SIG-M5 treated with dmso at 0.1 percent for 504 hours (cell line): ENCODE measurements around the gene GRM8.

Experiments used
- DNase-seq: peaks from one replicate; lab custom pipeline; 2025; ENCODE audit not compliant: unreplicated experiment; lab: John Stamatoyannopoulos, UW

GRM8 gene

GRCh38 chr7:127035203-127035849 lies 217.4 kb downstream of the GRM8 start:
- no peak for DNase-seq

- no peak for DNase-seq
Observed at GRCh38 chr7:127034186-127034806, 218.4 kb downstream of the GRM8 start.

GRCh38 chr7:127029823-127030222 lies 222.9 kb downstream of the GRM8 start:
- no peak for DNase-seq

GRCh38 chr7:127021857-127022256 lies 230.9 kb downstream of the GRM8 start:
- DNase-seq, result no peak

- DNase-seq, result no peak
Observed at GRCh38 chr7:127021019-127021738, 231.6 kb downstream of the GRM8 start.

GRCh38 chr7:127018889-127019288 lies 233.9 kb downstream of the GRM8 start:
- no peak for DNase-seq

GRCh38 chr7:127017196-127017595 lies 235.5 kb downstream of the GRM8 start:
- DNase-seq, result no peak

GRCh38 chr7:127000725-127001124 lies 252.0 kb downstream of the GRM8 start:
- no peak for DNase-seq

- no peak for DNase-seq
Observed at GRCh38 chr7:126996659-126997058, 256.1 kb downstream of the GRM8 start.

GRCh38 chr7:126993626-126994213 lies 259.0 kb downstream of the GRM8 start:
- DNase-seq, result peak; percentile 13

- no peak for DNase-seq
Observed at GRCh38 chr7:126988022-126988421, 264.7 kb downstream of the GRM8 start.

GRCh38 chr7:126979722-126980121 lies 273.0 kb downstream of the GRM8 start:
- peak; percentile 0 for DNase-seq

- DNase-seq, result no peak
Observed at GRCh38 chr7:126978865-126979264, 273.9 kb downstream of the GRM8 start.

- DNase-seq, result no peak
Observed at GRCh38 chr7:126973066-126973465, 279.7 kb downstream of the GRM8 start.

GRCh38 chr7:126972571-126972970 lies 280.2 kb downstream of the GRM8 start:
- DNase-seq, result no peak

GRCh38 chr7:126959649-126960048 lies 293.1 kb downstream of the GRM8 start:
- no peak for DNase-seq

GRCh38 chr7:126958367-126958766 lies 294.4 kb downstream of the GRM8 start:
- no peak for DNase-seq

- no peak for DNase-seq
Observed at GRCh38 chr7:126957443-126957842, 295.3 kb downstream of the GRM8 start.

- no peak for DNase-seq
Observed at GRCh38 chr7:126953461-126953860, 299.3 kb downstream of the GRM8 start.

GRCh38 chr7:126948664-126949063 lies 304.1 kb downstream of the GRM8 start:
- no peak for DNase-seq

GRCh38 chr7:126940723-126941307 lies 311.9 kb downstream of the GRM8 start:
- no peak for DNase-seq

- DNase-seq, result no peak
Observed at GRCh38 chr7:126937171-126937570, 315.6 kb downstream of the GRM8 start.
